ENCODE measurements around the gene TIMP3.

DNA sequence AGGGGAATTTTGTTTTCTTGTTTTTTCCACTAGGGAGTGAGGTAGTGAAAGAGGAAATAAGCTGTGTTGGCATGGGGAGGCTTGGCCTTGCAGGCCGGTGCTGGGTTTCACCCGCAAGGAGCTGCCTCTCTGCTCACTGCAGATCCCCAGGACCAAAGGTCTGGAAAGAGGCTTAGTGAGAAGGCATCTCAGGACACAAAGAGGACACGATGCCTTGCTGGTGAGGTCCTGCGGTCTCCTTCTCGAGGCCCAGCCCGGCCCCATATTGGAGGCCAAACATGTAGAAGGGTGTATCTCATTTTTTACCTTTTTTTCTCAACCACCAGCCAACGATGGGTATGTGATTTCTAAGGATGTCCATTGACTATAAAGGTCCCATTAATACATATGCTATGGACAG, 17.6 kb downstream of the TIMP3 start:
- no peak for TF ChIP-seq CTCF (IDR thresholded peaks at IDR 0.05; ENCODE audit: poor library complexity)
- no peak for TF ChIP-seq EZH2 (IDR thresholded peaks at IDR 0.05; ENCODE audit: borderline replicate concordance)
